T follicular helper cell (primary cell): ENCODE measurements around the gene NKD1.

Source experiments
- DNase-seq: peaks from one replicate; pipeline ENCODE4 v3.0.0-alpha.2; 2020; ENCODE audit warnings: low read depth

The NKD1 gene

GRCh38 chr16:50558913-50559312 lies 10.7 kb downstream of the NKD1 start:
- DNase-seq: no peak

GRCh38 chr16:50559342-50559741 lies 11.1 kb downstream of the NKD1 start:
- DNase-seq: no peak

GRCh38 chr16:50559804-50560514 lies 11.8 kb downstream of the NKD1 start:
- DNase-seq: no peak

GRCh38 chr16:50560903-50561863 lies 13.0 kb downstream of the NKD1 start:
- no peak for DNase-seq

- no peak for DNase-seq
Observed at GRCh38 chr16:50562657-50563056, 14.5 kb downstream of the NKD1 start.

- no peak for DNase-seq
Observed at GRCh38 chr16:50563989-50564388, 15.8 kb downstream of the NKD1 start.

GRCh38 chr16:50565428-50565827 lies 17.2 kb downstream of the NKD1 start:
- no peak for DNase-seq

- no peak for DNase-seq
Observed at GRCh38 chr16:50566014-50566962, 18.1 kb downstream of the NKD1 start.

- no peak for DNase-seq
Observed at GRCh38 chr16:50567651-50568050, 19.5 kb downstream of the NKD1 start.

- no peak for DNase-seq
Observed at GRCh38 chr16:50568187-50568815, 20.1 kb downstream of the NKD1 start.

- DNase-seq: no peak
Observed at GRCh38 chr16:50570354-50570753, 22.2 kb downstream of the NKD1 start.

- no peak for DNase-seq
Observed at GRCh38 chr16:50570808-50571598, 22.8 kb downstream of the NKD1 start.

- no peak for DNase-seq
Observed at GRCh38 chr16:50571786-50572185, 23.6 kb downstream of the NKD1 start.

GRCh38 chr16:50572700-50573099 lies 24.5 kb downstream of the NKD1 start:
- DNase-seq: no peak

GRCh38 chr16:50573279-50573678 lies 25.1 kb downstream of the NKD1 start:
- DNase-seq: no peak

GRCh38 chr16:50573947-50574744 lies 25.9 kb downstream of the NKD1 start:
- DNase-seq: no peak

GRCh38 chr16:50574745-50575136 lies 26.5 kb downstream of the NKD1 start:
- DNase-seq: no peak

- no peak for DNase-seq
Observed at GRCh38 chr16:50575743-50576142, 27.5 kb downstream of the NKD1 start.

GRCh38 chr16:50576403-50577113 lies 28.4 kb downstream of the NKD1 start:
- DNase-seq: no peak
